OCI-LY1 (cell line): Measurements from ENCODE around the gene STK32C.

Source experiments
- H2AFZ ChIP-seq: fragments of 200-600 bp; sonication (generic), shearing (Covaris generic); 2 replicates; pipeline ENCODE4 v1.6.0; 2014; ENCODE audit warnings: antibody characterized with exemption, mild to moderate bottlenecking, low read length
- H3F3A ChIP-seq: fragments of 200-600 bp; sonication (generic), shearing (Covaris generic); 2 replicates; pipeline ENCODE4 v1.6.0; 2014; ENCODE audit warnings: mild to moderate bottlenecking, antibody characterized with exemption, low read length, moderate library complexity; ENCODE audit not compliant: insufficient read depth
- H3K27ac ChIP-seq: fragments of 200-600 bp; sonication (generic); 2 replicates; pipeline ENCODE4 v1.5.1; 2014; ENCODE audit warnings: low read length, mixed run types, mild to moderate bottlenecking, low read depth; ENCODE audit not compliant: poor library complexity, severe bottlenecking
- H3K27me3 ChIP-seq: fragments of 200-600 bp; sonication (generic); 2 replicates; pipeline ENCODE4 v1.6.0; 2014; ENCODE audit warnings: antibody characterized with exemption, mild to moderate bottlenecking, low read length, moderate library complexity; ENCODE audit not compliant: insufficient read depth
- H3K36me3 ChIP-seq: fragments of 200-600 bp; sonication (generic); 2 replicates; pipeline ENCODE4 v1.6.1; 2014; ENCODE audit warnings: mild to moderate bottlenecking, antibody characterized with exemption, low read length, moderate library complexity, mixed read lengths; ENCODE audit not compliant: insufficient read depth
- H3K4me1 ChIP-seq: fragments of 200-600 bp; sonication (generic); 2 replicates; pipeline ENCODE4 v1.5.1; 2014; ENCODE audit warnings: mild to moderate bottlenecking, low read length, moderate library complexity; ENCODE audit not compliant: insufficient read depth, severe bottlenecking
- H3K4me2 ChIP-seq: fragments of 200-600 bp; sonication (generic), shearing (Covaris generic); 2 replicates; pipeline ENCODE4 v1.6.1; 2014; ENCODE audit warnings: low read length
- H3K4me3 ChIP-seq: fragments of 200-600 bp; sonication (generic); 2 replicates; pipeline ENCODE4 v1.5.1; 2014; ENCODE audit warnings: low read length, low read depth, mild to moderate bottlenecking, mixed read lengths; ENCODE audit not compliant: poor library complexity, severe bottlenecking
- H3K79me2 ChIP-seq: fragments of 200-600 bp; shearing (Covaris generic); 2 replicates; pipeline ENCODE4 v1.6.1; 2016; ENCODE audit warnings: mixed run types, low read length, mixed read lengths; ENCODE audit not compliant: insufficient read depth
- H3K9ac ChIP-seq: fragments of 200-600 bp; sonication (generic), shearing (Covaris generic); 2 replicates; pipeline ENCODE4 v1.6.1; 2014; ENCODE audit warnings: mild to moderate bottlenecking, low read length, mixed read lengths
- H3K9me2 ChIP-seq: fragments of 200-600 bp; sonication (generic), shearing (Covaris generic); 2 replicates; pipeline ENCODE4 v1.6.1; 2014; ENCODE audit warnings: low read depth, mild to moderate bottlenecking, low read length, mixed read lengths
- H3K9me3 ChIP-seq: fragments of 200-600 bp; shearing (Covaris generic); 2 replicates; pipeline ENCODE4 v1.6.1; 2014; ENCODE audit warnings: low read length, mixed read lengths
- H4K20me1 ChIP-seq: fragments of 200-600 bp; sonication (generic), shearing (Covaris generic); 2 replicates; pipeline ENCODE4 v1.6.0; 2016; ENCODE audit warnings: mild to moderate bottlenecking, low read length; ENCODE audit not compliant: insufficient read depth
- EZH2 ChIP-seq: fragments of 200-600 bp; sonication (generic), shearing (Covaris generic); IDR thresholded peaks from 2 replicates; pipeline ENCODE4 v1.8.0; 2017; ENCODE audit warnings: borderline replicate concordance, mixed run types, mild to moderate bottlenecking, antibody characterized with exemption, low read length, moderate library complexity, mixed read lengths
- TF ChIP-seq, protein P1 (sequence below): fragments of 200-600 bp; sonication (generic), shearing (Covaris generic); IDR thresholded peaks from 2 replicates; pipeline ENCODE4 v1.5.1; 2017; ENCODE audit warnings: mild to moderate bottlenecking, antibody characterized with exemption, low read length, moderate library complexity, mixed read lengths

STK32C gene

GRCh38 chr10:132212816-132213215 lies 94.9 kb downstream of the STK32C start:
- H3K4me3 ChIP-seq: no peak overlapping the region
- no peaks in the 10 kb centered on the region for H3K9me2 ChIP-seq
- H3K27me3 ChIP-seq: no peaks in the 10 kb centered on the region; the same call in 1 of the 2 replicates
- H4K20me1 ChIP-seq: no peaks in the 10 kb centered on the region
- no peaks in the 10 kb centered on the region for H3K4me1 ChIP-seq
- H3K79me2 ChIP-seq: no peaks in the 10 kb centered on the region
- no peaks in the 10 kb centered on the region for H3F3A ChIP-seq
- H3K4me2 ChIP-seq: no peak overlapping the region
- no peak overlapping the region for H2AFZ ChIP-seq
- TF ChIP-seq, protein P1, sequence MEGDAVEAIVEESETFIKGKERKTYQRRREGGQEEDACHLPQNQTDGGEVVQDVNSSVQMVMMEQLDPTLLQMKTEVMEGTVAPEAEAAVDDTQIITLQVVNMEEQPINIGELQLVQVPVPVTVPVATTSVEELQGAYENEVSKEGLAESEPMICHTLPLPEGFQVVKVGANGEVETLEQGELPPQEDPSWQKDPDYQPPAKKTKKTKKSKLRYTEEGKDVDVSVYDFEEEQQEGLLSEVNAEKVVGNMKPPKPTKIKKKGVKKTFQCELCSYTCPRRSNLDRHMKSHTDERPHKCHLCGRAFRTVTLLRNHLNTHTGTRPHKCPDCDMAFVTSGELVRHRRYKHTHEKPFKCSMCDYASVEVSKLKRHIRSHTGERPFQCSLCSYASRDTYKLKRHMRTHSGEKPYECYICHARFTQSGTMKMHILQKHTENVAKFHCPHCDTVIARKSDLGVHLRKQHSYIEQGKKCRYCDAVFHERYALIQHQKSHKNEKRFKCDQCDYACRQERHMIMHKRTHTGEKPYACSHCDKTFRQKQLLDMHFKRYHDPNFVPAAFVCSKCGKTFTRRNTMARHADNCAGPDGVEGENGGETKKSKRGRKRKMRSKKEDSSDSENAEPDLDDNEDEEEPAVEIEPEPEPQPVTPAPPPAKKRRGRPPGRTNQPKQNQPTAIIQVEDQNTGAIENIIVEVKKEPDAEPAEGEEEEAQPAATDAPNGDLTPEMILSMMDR: no peak
- no peak for TF ChIP-seq EZH2
- no peaks in the 10 kb centered on the region for H3K36me3 ChIP-seq
- H3K27ac ChIP-seq: no peak overlapping the region
- H3K9me3 ChIP-seq: no peaks in the 10 kb centered on the region
- H3K9ac ChIP-seq: no peak overlapping the region

DNA sequence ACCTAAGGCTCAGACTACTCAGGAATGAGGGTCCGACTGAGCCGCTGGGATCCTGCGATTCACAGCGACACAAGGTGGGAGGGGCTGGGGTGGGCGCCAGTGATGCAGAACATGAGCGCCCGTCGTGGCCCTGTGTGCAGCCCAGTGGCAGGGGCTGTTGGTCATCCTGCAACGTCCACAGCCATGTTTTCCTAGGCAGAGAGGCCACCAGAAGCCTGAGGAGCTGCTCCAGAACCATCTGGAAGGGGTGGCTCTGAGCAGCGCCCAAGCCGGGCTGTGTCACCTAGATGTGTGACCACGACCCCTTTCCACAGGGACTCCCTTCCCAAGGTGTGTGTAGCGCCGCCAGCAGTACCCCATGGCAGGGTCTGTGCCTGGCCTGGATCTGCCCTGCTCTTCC lies 96.5 kb downstream of the STK32C start:
- H3K9ac ChIP-seq: no peak overlapping the region
- H3K4me3 ChIP-seq: no peak overlapping the region
- H3K27ac ChIP-seq: no peak overlapping the region
- H4K20me1 ChIP-seq: no peaks in the 10 kb centered on the region
- H3K79me2 ChIP-seq: no peaks in the 10 kb centered on the region
- no peaks in the 10 kb centered on the region for H3K4me1 ChIP-seq
- H3K27me3 ChIP-seq: no peaks in the 10 kb centered on the region; the same call in 1 of the 2 replicates
- H3F3A ChIP-seq: no peaks in the 10 kb centered on the region
- no peaks in the 10 kb centered on the region for H3K9me2 ChIP-seq
- TF ChIP-seq, protein P1: no peak
- TF ChIP-seq EZH2: no peak
- no peak overlapping the region for H3K4me2 ChIP-seq
- no peak overlapping the region for H2AFZ ChIP-seq
- H3K36me3 ChIP-seq: no peaks in the 10 kb centered on the region
- no peaks in the 10 kb centered on the region for H3K9me3 ChIP-seq

- no peak overlapping the region for H3K9ac ChIP-seq
- H3K9me3 ChIP-seq: no peaks in the 10 kb centered on the region
- no peak overlapping the region for H2AFZ ChIP-seq
- no peaks in the 10 kb centered on the region for H4K20me1 ChIP-seq
- no peaks in the 10 kb centered on the region; the same call in 1 of the 2 replicates for H3K27me3 ChIP-seq
- no peak overlapping the region for H3K27ac ChIP-seq
- no peaks in the 10 kb centered on the region for H3K79me2 ChIP-seq
- no peaks in the 10 kb centered on the region for H3K4me1 ChIP-seq
- no peaks in the 10 kb centered on the region for H3F3A ChIP-seq
- no peaks in the 10 kb centered on the region for H3K36me3 ChIP-seq
- no peak overlapping the region for H3K4me2 ChIP-seq
- no peaks in the 10 kb centered on the region for H3K9me2 ChIP-seq
- TF ChIP-seq EZH2: no peak
- TF ChIP-seq, protein P1: no peak
- no peak overlapping the region for H3K4me3 ChIP-seq
These were observed 97.0 kb downstream of the STK32C start for GRCh38 chr10:132210766-132211165.
